Right lobe of liver (tissue), 6 donors: ENCODE data around the gene MED25. TPM values are rescaled to one million over a fixed set of nuclear protein-coding genes. Genes with fewer than 3 reads are reported as not detected.

Experiments used
- ATAC-seq, 4 donors: fragments of 200-7000 bp; cut with Tn5 transposase; one replicate each; pipeline ENCODE4 v1.9.1; 2020; ENCODE audit warnings: mild to moderate bottlenecking in 4 of 4, moderate library complexity in 4 of 4
- DNase-seq, 3 donors: peaks; one replicate each; pipeline ENCODE4 v3.0.0-alpha.2; 2020
- H3K27ac ChIP-seq, 3 donors: fragments of 200-600 bp; one replicate each; pipeline ENCODE4 v1.8.0; 2022
- H3K27me3 ChIP-seq, 2 donors: fragments of 200-600 bp; one replicate each; pipeline ENCODE4 v1.8.0; 2022
- H3K36me3 ChIP-seq, 4 donors: fragments of 200-600 bp; sonication (generic) in 1 of 4; one replicate each; pipeline versions ENCODE4 v1.5.1 to v1.8.0; 2017 to 2022; ENCODE audit warnings: control low read depth in 1 of 4
- H3K4me1 ChIP-seq, 4 donors: fragments of 200-600 bp; sonication (generic) in 1 of 4; one replicate each; pipeline versions ENCODE4 v1.5.1 to v1.8.0; 2017 to 2022; ENCODE audit warnings: control low read depth in 1 of 4
- H3K4me3 ChIP-seq, 3 donors: fragments of 200-600 bp; one replicate each; pipeline ENCODE4 v1.8.0; 2022
- H3K9me3 ChIP-seq, 4 donors: fragments of 200-600 bp; sonication (generic) in 1 of 4; one replicate each; pipeline versions ENCODE4 v1.5.1 to v1.8.0; 2017 to 2022; ENCODE audit warnings: control low read depth in 1 of 4
- POLR2A ChIP-seq: fragments of 450-650 bp; IDR thresholded peaks from one replicate; pipeline ENCODE4 v1.6.1; 2017; ENCODE audit warnings: antibody characterized with exemption, mild to moderate bottlenecking
- WGBS: methylation state at CpG from one replicate; pipeline ENCODE4 v1.1.6; 2018; ENCODE audit warnings: low coverage, low lambda C conversion rate; ENCODE audit not compliant: insufficient coverage; ENCODE audit errors: missing lambda C conversion rate; 5-methylcytosine and 5-hydroxymethylcytosine counted together
- intact Hi-C, 2 donors: fragments of 100-400 bp; cut with DNase I; formaldehyde crosslinking; loops; one replicate each; pipeline versions ENCODE4 v1.11.2 to v1.14.1; 2022
- total RNA-seq, 6 experiments: library from RNA; depleted of rRNA in 2 of 6; stranded (reverse); fragments of >200 nt in 2 of 6; fragmentation: NEBNext Ultra II Directional in 3 of 6; extraction: Animal tissue kit (Norgen Biotek cat#: 25700) in 3 of 6; gene quantifications; one replicate each; pipeline versions ENCODE4 v1.1.0 to v1.2.4, GENCODE V29; 2016 to 2023
- TF ChIP-seq, protein P1 (sequence below), 4 donors: fragments of 200-600 bp in 3 of 4; fragments of 450-650 bp in 1 of 4; IDR thresholded peaks; one replicate each; pipeline versions ENCODE4 v1.5.1 to v1.8.0; 2016 to 2022; ENCODE audit warnings: antibody characterized with exemption in 4 of 4, mild to moderate bottlenecking in 2 of 4
- donor health status: DM: no; HTN: yes; CAD: no.
- donor health status: DM: no; HTN: no; CAD: no.
- donor health status: DM: no; HTN: no; CAD: no.
- donor health status: DM: no; HTN: yes; CAD: no.
- donor health status: DM: no; HTN: yes; CAD: no.

The MED25 gene
- total RNA-seq, 6 experiments from 2014 or later = 9.9 to 16.3 (median 11.8) TPM

DNA sequence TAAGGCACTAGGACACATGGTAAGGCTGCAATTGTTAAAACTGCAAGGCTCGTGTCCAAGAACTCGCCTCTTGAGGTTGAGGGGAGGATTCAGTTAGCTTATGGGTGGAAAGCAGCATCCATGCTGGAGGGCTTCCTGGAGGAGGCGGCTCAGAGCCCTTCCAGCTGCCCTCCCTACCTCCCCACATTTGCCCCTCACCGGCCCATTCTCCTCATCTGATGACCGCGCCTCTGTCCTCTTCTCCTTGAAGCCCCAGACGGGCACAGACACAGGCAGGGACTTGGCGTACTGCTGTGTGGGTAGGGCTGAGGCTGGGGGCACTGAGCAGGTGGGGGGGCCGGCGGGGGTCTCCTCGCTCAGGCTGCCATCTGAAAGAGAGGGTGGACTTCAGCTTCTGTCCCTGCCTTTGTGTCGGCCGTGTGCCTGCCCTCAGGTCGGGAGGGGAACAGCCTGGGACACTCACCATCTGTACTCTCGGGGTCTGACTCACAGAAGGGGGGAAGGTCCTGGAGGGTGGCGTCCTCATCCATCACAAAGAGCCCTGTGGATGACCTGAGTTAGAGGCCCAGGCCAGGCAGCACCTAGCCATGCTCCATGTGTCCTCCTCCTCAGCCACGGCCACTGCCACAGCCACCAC, 53.4 kb downstream of the MED25 start:
- no peak for TF ChIP-seq POLR2A
- TF ChIP-seq, protein P1, sequence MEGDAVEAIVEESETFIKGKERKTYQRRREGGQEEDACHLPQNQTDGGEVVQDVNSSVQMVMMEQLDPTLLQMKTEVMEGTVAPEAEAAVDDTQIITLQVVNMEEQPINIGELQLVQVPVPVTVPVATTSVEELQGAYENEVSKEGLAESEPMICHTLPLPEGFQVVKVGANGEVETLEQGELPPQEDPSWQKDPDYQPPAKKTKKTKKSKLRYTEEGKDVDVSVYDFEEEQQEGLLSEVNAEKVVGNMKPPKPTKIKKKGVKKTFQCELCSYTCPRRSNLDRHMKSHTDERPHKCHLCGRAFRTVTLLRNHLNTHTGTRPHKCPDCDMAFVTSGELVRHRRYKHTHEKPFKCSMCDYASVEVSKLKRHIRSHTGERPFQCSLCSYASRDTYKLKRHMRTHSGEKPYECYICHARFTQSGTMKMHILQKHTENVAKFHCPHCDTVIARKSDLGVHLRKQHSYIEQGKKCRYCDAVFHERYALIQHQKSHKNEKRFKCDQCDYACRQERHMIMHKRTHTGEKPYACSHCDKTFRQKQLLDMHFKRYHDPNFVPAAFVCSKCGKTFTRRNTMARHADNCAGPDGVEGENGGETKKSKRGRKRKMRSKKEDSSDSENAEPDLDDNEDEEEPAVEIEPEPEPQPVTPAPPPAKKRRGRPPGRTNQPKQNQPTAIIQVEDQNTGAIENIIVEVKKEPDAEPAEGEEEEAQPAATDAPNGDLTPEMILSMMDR (IDR thresholded peaks at IDR 0.05) = no peak
- ATAC-seq = no peak
- H3K4me1 ChIP-seq = peaks cover under 1 to 28% (median 15%) of the 10 kb centered on the region in 4 donors
- H3K27ac ChIP-seq = no peak overlapping the region
- intact Hi-C loops = no loop called here
- no peaks in the 10 kb centered on the region for H3K27me3 ChIP-seq
- no peaks in the 10 kb centered on the region for H3K36me3 ChIP-seq
- peak in 2 of 3 donors; percentile 26 to 51 for DNase-seq
- WGBS = no CpG with 5 or more reads among the region's 17 CpGs
- H3K9me3 ChIP-seq = no peaks in the 10 kb centered on the region
- H3K4me3 ChIP-seq = no peak overlapping the region

DNA sequence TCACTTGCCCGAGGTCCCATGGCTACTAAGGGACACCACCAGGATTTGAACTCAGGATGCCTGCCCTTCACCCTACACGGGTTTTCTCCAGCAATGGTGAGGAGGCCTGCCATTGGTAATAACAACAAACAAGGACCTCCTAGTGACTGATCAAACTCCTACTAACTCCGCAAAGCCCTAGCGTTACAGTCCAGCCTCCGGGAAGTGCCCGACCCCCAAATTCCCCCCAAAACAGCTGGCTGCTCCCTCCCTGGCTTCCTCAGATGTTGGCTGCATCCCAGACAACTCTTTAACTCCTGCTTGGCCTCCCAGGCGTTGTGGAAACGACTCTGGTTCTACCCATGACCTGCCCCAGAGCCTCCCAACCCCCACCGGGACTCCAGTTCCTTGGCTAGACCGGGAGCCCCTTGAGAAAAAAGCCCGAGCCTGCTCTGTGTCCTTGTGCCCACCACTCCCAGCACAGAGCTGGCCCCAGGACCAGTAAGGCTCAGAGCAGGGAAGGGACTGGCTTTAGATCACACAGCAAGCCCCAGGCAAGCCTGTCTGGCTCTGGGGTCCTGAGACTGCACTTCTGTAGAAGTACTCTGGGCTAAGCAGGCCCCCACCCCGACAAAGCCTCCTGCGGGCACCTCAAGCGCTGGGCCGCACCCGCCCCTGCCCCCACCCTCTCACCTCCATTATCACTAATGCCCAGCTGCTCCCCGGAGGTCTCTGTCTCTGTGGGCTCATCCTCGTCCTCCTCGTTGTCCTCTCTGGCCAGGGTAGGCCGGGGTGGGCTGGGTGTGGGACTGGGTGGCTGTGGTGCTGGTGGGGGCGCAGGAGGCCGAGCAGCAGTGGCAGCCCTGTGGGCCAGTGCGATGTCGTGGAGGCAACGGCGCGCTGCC, 54.4 kb downstream of the MED25 start:
- ATAC-seq = no peak
- no peak overlapping the region for H3K4me3 ChIP-seq
- no peak overlapping the region for H3K27ac ChIP-seq
- H3K9me3 ChIP-seq = no peaks in the 10 kb centered on the region
- H3K36me3 ChIP-seq = no peaks in the 10 kb centered on the region
- WGBS = 90% methylated on average over 9 of the region's 27 CpGs
- intact Hi-C loops = no loop called here
- peaks cover 0 to 24% (median 14%) of the 10 kb centered on the region in 4 donors for H3K4me1 ChIP-seq
- no peak for DNase-seq
- no peaks in the 10 kb centered on the region for H3K27me3 ChIP-seq
- TF ChIP-seq, protein P1 (IDR thresholded peaks at IDR 0.05) = no peak
- TF ChIP-seq POLR2A = no peak

DNA sequence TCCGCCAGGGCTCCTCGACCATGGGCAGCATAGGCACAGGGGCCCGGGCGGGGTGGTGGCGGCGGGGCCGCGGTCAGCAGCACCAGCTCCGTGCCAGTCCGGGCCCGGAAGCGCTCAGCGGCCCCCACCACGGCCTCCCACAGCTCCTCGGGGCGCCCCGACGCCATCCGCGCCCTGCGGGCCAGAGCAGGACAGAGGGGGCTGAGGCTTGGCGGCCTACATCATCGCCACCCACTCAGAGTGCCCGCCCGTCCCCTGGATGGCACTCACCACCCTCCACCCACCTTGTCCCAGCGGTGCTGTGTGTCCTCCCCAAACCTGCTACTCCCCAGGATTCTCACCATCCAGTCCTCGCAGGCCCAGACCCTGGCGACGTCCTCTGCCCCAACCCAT, 55.0 kb downstream of the MED25 start:
- Histone ChIP-seq H3K4me1 (peaks cover 0 to 24% (median 12%) of the 10 kb centered on the region in 4 donors), H3K27ac (no peak overlapping the region), H3K36me3 (no peaks in the 10 kb centered on the region), H3K4me3 (no peak overlapping the region), H3K27me3 (no peaks in the 10 kb centered on the region), H3K9me3 (no peaks in the 10 kb centered on the region)
- intact Hi-C loops = no loop called here
- WGBS = no CpG with 5 or more reads among the region's 29 CpGs
- TF ChIP-seq, protein P1 (IDR thresholded peaks at IDR 0.05) = no peak
- TF ChIP-seq POLR2A = no peak
- DNase-seq = no peak
- ATAC-seq = no peak

DNA sequence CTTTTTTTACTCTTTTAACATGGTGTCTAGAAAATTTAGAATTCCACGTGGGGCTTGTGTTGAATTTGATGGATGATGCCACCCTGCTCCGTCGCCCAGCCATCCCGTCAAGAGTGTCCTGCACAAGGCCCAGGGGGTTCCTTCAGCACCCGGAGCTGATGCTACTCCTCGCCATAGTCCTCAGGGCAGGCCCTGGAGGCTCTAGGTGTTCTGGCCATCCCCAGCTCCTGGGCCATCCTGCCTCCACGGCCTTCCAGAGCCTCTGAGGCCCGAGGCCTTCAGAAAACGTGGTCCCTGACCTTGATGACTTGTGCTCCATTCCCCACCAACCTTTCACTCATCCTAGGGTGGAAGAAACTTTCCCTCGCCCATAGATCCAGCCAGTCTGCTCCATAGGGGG, 55.7 kb downstream of the MED25 start:
- Histone ChIP-seq H3K36me3 (no peaks in the 10 kb centered on the region), H3K4me3 (no peak overlapping the region), H3K27ac (no peak overlapping the region), H3K27me3 (no peaks in the 10 kb centered on the region), H3K9me3 (no peaks in the 10 kb centered on the region), H3K4me1 (peaks cover 0 to 27% (median 13%) of the 10 kb centered on the region in 4 donors)
- no peak for TF ChIP-seq POLR2A
- TF ChIP-seq, protein P1 (IDR thresholded peaks at IDR 0.05) = no peak
- DNase-seq (no peak), ATAC-seq (no peak)
- intact Hi-C loops = no loop called here
- 84% methylated on average over 5 of the region's 10 CpGs for WGBS
